ENCODE results near the gene AUTS2. TPM values are rescaled to one million over a fixed set of nuclear protein-coding genes. Genes with fewer than 3 reads are reported as not detected.

Gene AUTS2
- total RNA-seq, 1 experiment from 2014 or later: not detected

DNA sequence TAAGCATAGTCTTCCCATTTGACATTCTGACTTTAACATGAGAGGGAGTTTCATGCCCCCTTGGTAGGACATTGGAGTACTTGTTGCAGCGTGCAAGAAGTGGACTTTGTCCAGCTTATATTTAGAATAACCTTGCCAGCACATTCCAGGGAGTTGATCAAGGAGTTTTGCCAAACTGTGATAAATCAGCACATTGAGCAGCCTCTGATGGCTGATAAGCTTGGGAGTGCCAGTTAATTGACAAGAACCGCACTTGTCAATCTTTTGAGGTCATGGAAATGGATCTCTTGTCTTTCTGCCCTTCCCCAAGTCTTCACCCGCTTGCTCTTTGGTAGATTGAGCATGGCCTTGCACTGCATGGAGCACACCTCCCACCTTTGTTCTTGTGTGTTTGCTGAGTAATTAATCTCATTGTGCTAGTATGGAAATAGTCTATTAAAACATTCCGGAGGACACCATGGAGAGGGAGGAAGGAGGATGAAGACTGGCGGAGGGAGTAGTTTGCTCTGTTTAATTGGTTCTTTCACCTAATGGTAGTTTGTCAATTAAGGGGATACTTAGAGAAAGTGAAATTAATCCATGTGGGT, 865.2 kb downstream of the AUTS2 start:
- DNase-seq: no peak
- Mint-ChIP-seq H3K27ac (ENCODE audit: unreplicated experiment) (no peak overlapping the region), H3K36me3 (ENCODE audit: insufficient read depth, unreplicated experiment) (no peaks in the 10 kb centered on the region), H3K4me1 (ENCODE audit: low read depth, unreplicated experiment) (no peaks in the 10 kb centered on the region), H3K4me3 (ENCODE audit: low read depth, unreplicated experiment) (no peak overlapping the region), H3K27me3 (ENCODE audit: unreplicated experiment) (no peaks in the 10 kb centered on the region), H3K9me3 (ENCODE audit: low read depth, unreplicated experiment) (peaks cover 5% of the 10 kb centered on the region)
- intact Hi-C loops (cut with micrococcal nuclease; ENCODE audit: unreplicated experiment): no loop called here
- CTCF ChIA-PET: no interaction called here
- TF ChIP-seq, protein P1, sequence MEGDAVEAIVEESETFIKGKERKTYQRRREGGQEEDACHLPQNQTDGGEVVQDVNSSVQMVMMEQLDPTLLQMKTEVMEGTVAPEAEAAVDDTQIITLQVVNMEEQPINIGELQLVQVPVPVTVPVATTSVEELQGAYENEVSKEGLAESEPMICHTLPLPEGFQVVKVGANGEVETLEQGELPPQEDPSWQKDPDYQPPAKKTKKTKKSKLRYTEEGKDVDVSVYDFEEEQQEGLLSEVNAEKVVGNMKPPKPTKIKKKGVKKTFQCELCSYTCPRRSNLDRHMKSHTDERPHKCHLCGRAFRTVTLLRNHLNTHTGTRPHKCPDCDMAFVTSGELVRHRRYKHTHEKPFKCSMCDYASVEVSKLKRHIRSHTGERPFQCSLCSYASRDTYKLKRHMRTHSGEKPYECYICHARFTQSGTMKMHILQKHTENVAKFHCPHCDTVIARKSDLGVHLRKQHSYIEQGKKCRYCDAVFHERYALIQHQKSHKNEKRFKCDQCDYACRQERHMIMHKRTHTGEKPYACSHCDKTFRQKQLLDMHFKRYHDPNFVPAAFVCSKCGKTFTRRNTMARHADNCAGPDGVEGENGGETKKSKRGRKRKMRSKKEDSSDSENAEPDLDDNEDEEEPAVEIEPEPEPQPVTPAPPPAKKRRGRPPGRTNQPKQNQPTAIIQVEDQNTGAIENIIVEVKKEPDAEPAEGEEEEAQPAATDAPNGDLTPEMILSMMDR (IDR thresholded peaks at IDR 0.05; ENCODE audit: unreplicated experiment): no peak
- BruUV-seq (replicated peaks): no TSS peak

GRCh38 chr7:70466725-70467364, 868.6 kb downstream of the AUTS2 start:
- H3K27ac Mint-ChIP-seq (ENCODE audit: unreplicated experiment): no peak overlapping the region
- TF ChIP-seq, protein P1 (IDR thresholded peaks at IDR 0.05; ENCODE audit: unreplicated experiment): no peak
- H3K4me1 Mint-ChIP-seq (ENCODE audit: low read depth, unreplicated experiment): no peaks in the 10 kb centered on the region
- no peak for DNase-seq
- CTCF ChIA-PET: no interaction called here
- H3K4me3 Mint-ChIP-seq (ENCODE audit: low read depth, unreplicated experiment): no peak overlapping the region
- peaks cover 13% of the 10 kb centered on the region for H3K9me3 Mint-ChIP-seq (ENCODE audit: low read depth, unreplicated experiment)
- H3K27me3 Mint-ChIP-seq (ENCODE audit: unreplicated experiment): no peaks in the 10 kb centered on the region
- no peaks in the 10 kb centered on the region for H3K36me3 Mint-ChIP-seq (ENCODE audit: insufficient read depth, unreplicated experiment)
- BruUV-seq (replicated peaks): no TSS peak
- intact Hi-C loops (cut with micrococcal nuclease; ENCODE audit: unreplicated experiment): no loop called here

- Mint-ChIP-seq H3K36me3 (ENCODE audit: insufficient read depth, unreplicated experiment) (no peaks in the 10 kb centered on the region), H3K9me3 (ENCODE audit: low read depth, unreplicated experiment) (peaks cover 8% of the 10 kb centered on the region), H3K4me1 (ENCODE audit: low read depth, unreplicated experiment) (no peaks in the 10 kb centered on the region), H3K27ac (ENCODE audit: unreplicated experiment) (no peak overlapping the region), H3K27me3 (ENCODE audit: unreplicated experiment) (no peaks in the 10 kb centered on the region), H3K4me3 (ENCODE audit: low read depth, unreplicated experiment) (no peak overlapping the region)
- intact Hi-C loops (cut with micrococcal nuclease; ENCODE audit: unreplicated experiment): no loop called here
- no peak for DNase-seq
- CTCF ChIA-PET: no interaction called here
- BruUV-seq (replicated peaks): no TSS peak
- TF ChIP-seq, protein P1 (IDR thresholded peaks at IDR 0.05; ENCODE audit: unreplicated experiment): no peak
These were observed 872.5 kb downstream of the AUTS2 start for GRCh38 chr7:70470746-70471145.

GRCh38 chr7:70472601-70473237, 874.4 kb downstream of the AUTS2 start:
- BruUV-seq (replicated peaks): no TSS peak
- TF ChIP-seq, protein P1 (IDR thresholded peaks at IDR 0.05; ENCODE audit: unreplicated experiment): no peak
- peaks cover 7% of the 10 kb centered on the region for H3K9me3 Mint-ChIP-seq (ENCODE audit: low read depth, unreplicated experiment)

More at GRCh38 chr7:70472601-70473237, 874.4 kb downstream of the AUTS2 start:
- DNase-seq: no peak
- Mint-ChIP-seq H3K27ac (ENCODE audit: unreplicated experiment) (no peak overlapping the region), H3K27me3 (ENCODE audit: unreplicated experiment) (no peaks in the 10 kb centered on the region), H3K4me1 (ENCODE audit: low read depth, unreplicated experiment) (no peaks in the 10 kb centered on the region), H3K4me3 (ENCODE audit: low read depth, unreplicated experiment) (no peak overlapping the region), H3K36me3 (ENCODE audit: insufficient read depth, unreplicated experiment) (no peaks in the 10 kb centered on the region)
- CTCF ChIA-PET: no interaction called here
- intact Hi-C loops (cut with micrococcal nuclease; ENCODE audit: unreplicated experiment): no loop called here
